Stimulated activated CD8-positive, alpha-beta memory T cell treated with anti-CD3 and anti-CD28 coated beads, Interleukin-15, amount 100 ng/mL, for 48 hours (primary cell): ENCODE measurements around the gene TDRD6.
"Not testable (repeated sequence)": the region's sequence is repeated elsewhere in the genome, so short reads cannot be mapped to it uniquely, and the experiment has no call there.

ENCODE experiments used
- DNase-seq, 2 donors: peaks; one replicate each; pipeline ENCODE4 v3.0.0-alpha.2; 2020; ENCODE audit warnings: low read depth in 2 of 2

TDRD6 gene

DNA sequence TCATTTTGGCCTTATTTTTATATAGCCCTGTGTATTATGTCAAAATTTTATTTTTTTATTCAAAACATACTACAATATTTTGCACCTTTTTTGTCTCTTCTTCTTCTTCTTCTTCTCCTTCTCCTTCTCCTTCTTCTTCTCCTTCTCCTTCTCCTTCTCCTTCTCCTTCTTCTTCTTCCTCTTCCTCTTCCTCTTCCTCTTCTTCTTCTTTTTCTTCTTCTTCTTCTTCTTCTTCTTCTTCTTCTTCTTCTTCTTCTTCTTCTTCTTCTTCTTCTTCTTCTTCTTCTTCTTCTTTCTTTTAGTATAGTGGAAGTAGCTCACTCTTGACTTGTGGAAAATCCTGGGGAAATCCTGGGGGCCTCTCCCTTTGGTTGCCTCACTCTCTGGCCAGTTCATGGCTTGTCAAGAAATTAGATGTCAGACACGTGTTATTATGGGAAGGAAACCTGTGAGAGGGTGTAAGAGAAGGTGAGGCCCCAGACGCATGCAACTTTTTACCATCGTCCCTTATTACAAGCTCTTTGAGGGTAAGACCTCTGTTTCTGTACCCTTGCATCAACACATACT lies 56.6 kb downstream of the TDRD6 start:
- DNase-seq = not testable (repeated sequence)

GRCh38 chr6:46745973-46746372 lies 58.3 kb downstream of the TDRD6 start:
- DNase-seq = no peak

DNA sequence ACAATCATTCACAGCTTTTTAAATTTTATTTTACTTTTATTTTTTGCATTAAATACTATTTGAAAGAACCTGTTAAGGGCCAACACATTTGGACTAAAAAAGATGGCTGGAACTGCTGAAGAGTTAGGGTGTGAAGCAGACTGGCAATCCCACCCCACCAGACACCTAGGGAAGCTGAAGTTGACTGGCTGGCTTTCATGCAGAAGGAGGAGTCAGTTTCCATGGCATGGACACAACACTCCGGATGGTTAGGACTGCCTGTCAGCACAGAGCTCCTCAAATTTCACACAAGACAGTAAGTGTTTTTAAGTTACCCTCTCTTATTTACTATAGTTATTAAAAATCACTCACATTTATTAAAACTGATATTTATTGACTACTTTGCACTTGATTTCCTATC lies 59.0 kb downstream of the TDRD6 start, which contains the start of gene ANKRD66:
Gene ANKRD66 (plus strand): TSS at position 238 of the 400 bp plus-strand sequence. CDS start 5,016 bp downstream, outside the sequence.
- no peak for DNase-seq

GRCh38 chr6:46748940-46749503 lies 61.3 kb downstream of the TDRD6 start:
- DNase-seq = no peak

- DNase-seq = no peak
Measured at GRCh38 chr6:46749731-46750130, 62.0 kb downstream of the TDRD6 start.

DNA sequence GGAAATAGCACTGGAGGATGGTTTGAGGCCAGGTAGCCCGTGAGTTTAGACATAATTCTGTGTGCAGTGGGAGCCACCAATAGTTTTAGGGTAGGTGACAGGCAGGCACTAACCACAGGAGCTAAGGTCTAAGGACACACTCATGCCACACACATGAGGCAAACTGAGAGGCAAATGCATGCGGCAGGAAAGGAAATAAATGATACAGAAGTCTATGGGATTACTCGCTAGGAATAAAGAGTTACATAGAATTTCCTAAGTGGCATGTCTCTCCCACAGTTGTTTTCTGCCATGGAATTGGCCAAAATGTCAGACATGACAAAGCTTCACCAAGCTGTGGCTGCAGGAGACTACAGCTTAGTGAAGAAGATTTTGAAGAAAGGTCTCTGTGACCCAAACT lies 64.0 kb downstream of the TDRD6 start:
- no peak for DNase-seq
